Ishikawa (cell line): ENCODE data around the gene GNAS.

Experiments used
- CEBPB ChIP-seq: IDR thresholded peaks from 2 replicates; pipeline ENCODE4 v1.6.1; 2012
- CREB1 ChIP-seq: IDR thresholded peaks from 2 replicates; pipeline ENCODE4 v1.6.1; 2012; ENCODE audit warnings: low read depth
- EGR1 ChIP-seq: IDR thresholded peaks from 2 replicates; pipeline ENCODE4 v1.6.1; 2012
- EP300 ChIP-seq: IDR thresholded peaks from 2 replicates; pipeline ENCODE4 v1.6.1; 2012; ENCODE audit warnings: borderline replicate concordance
- FOXM1 ChIP-seq: IDR thresholded peaks from 2 replicates; pipeline ENCODE4 v1.6.1; 2012; ENCODE audit warnings: low read depth, borderline replicate concordance
- MAX ChIP-seq: IDR thresholded peaks from 2 replicates; pipeline ENCODE4 v1.6.1; 2012
- NFIC ChIP-seq: IDR thresholded peaks from 2 replicates; pipeline ENCODE4 v1.6.1; 2012
- RAD21 ChIP-seq: IDR thresholded peaks from 2 replicates; pipeline ENCODE4 v1.6.1; 2012; ENCODE audit warnings: low read depth
- REST ChIP-seq: IDR thresholded peaks from 2 replicates; pipeline ENCODE4 v1.6.1; 2012; ENCODE audit warnings: low read depth, mild to moderate bottlenecking
- TAF1 ChIP-seq: IDR thresholded peaks from 2 replicates; pipeline ENCODE4 v1.6.1; 2012; ENCODE audit warnings: low read depth, mild to moderate bottlenecking
- TCF12 ChIP-seq: IDR thresholded peaks from 2 replicates; pipeline ENCODE4 v1.6.1; 2012; ENCODE audit warnings: low read depth
- TEAD4 ChIP-seq: IDR thresholded peaks from 2 replicates; pipeline ENCODE4 v1.6.1; 2012
- USF1 ChIP-seq: IDR thresholded peaks from 2 replicates; pipeline ENCODE4 v1.6.1; 2012
- YY1 ChIP-seq: IDR thresholded peaks from 2 replicates; pipeline ENCODE4 v1.6.1; 2012; ENCODE audit warnings: low read depth
- ZBTB7A ChIP-seq: IDR thresholded peaks from 2 replicates; pipeline ENCODE4 v1.6.1; 2012; ENCODE audit warnings: low read depth

GNAS gene

GRCh38 chr20:58926802-58927489, 74.4 kb downstream of the GNAS start:
- TF ChIP-seq TEAD4 (no peak), EGR1 (no peak), YY1 (no peak), TCF12 (no peak), RAD21 (no peak), CREB1 (no peak), NFIC (no peak), MAX (no peak), FOXM1 (no peak), REST (no peak), ZBTB7A (no peak), CEBPB (no peak), EP300 (no peak)

- TF ChIP-seq EP300 = no peak
- no peak for TF ChIP-seq USF1
- TF ChIP-seq TCF12 = no peak
- TF ChIP-seq RAD21 = no peak
- no peak for TF ChIP-seq ZBTB7A
- no peak for TF ChIP-seq CEBPB
- no peak for TF ChIP-seq FOXM1
- TF ChIP-seq YY1 = no peak
- TF ChIP-seq CREB1 = no peak
- TF ChIP-seq TAF1 = no peak
- no peak for TF ChIP-seq REST
- no peak for TF ChIP-seq MAX
Observed at GRCh38 chr20:58927490-58928061, 75.1 kb downstream of the GNAS start.

- TF ChIP-seq FOXM1 = no peak
- TF ChIP-seq ZBTB7A = no peak
- TF ChIP-seq USF1 = no peak
- no peak for TF ChIP-seq CEBPB
- TF ChIP-seq NFIC = no peak
- no peak for TF ChIP-seq EP300
- no peak for TF ChIP-seq TAF1
- no peak for TF ChIP-seq YY1
- no peak for TF ChIP-seq RAD21
- TF ChIP-seq MAX = no peak
- no peak for TF ChIP-seq EGR1
- TF ChIP-seq TCF12 = no peak
- no peak for TF ChIP-seq TEAD4
Observed at GRCh38 chr20:58930496-58930895, 78.0 kb downstream of the GNAS start.

- no peak for TF ChIP-seq EP300
- TF ChIP-seq REST = no peak
- no peak for TF ChIP-seq MAX
- no peak for TF ChIP-seq TAF1
- TF ChIP-seq TCF12 = no peak
- no peak for TF ChIP-seq TEAD4
- no peak for TF ChIP-seq RAD21
Observed at GRCh38 chr20:58932170-58932569, 79.7 kb downstream of the GNAS start.
